DND-41 (cell line): ENCODE measurements around the gene GALNT18.

Experiments
- ATAC-seq: fragments of 200-7000 bp; cut with Tn5 transposase; 3 replicates; pipeline ENCODE4 v1.9.1; 2021; ENCODE audit warnings: low read depth; ENCODE audit not compliant: insufficient read depth
- DNase-seq: peaks from one replicate; pipeline ENCODE4 v3.0.0-alpha.2; 2020
- H2AFZ ChIP-seq: 2 replicates; pipeline ENCODE4 v1.6.0; 2012; ENCODE audit warnings: low read depth, low read length
- H3K27ac ChIP-seq: 2 replicates; pipeline ENCODE4 v1.5.1; 2012; ENCODE audit warnings: low read length, inconsistent platforms
- H3K27me3 ChIP-seq: fragments of 200-600 bp; sonication (generic); 2 replicates; pipeline ENCODE4 v1.6.0; 2012; ENCODE audit warnings: low read length, mild to moderate bottlenecking, inconsistent platforms; ENCODE audit not compliant: insufficient read depth, poor library complexity
- H3K36me3 ChIP-seq: 2 replicates; pipeline ENCODE4 v1.5.1; 2012; ENCODE audit warnings: low read length, inconsistent platforms; ENCODE audit not compliant: insufficient read depth
- H3K4me1 ChIP-seq: 2 replicates; pipeline ENCODE4 v1.5.1; 2012; ENCODE audit warnings: mild to moderate bottlenecking, low read length; ENCODE audit not compliant: insufficient read depth
- H3K4me2 ChIP-seq: 2 replicates; pipeline ENCODE4 v1.6.0; 2012; ENCODE audit warnings: mild to moderate bottlenecking, moderate library complexity, low read length, inconsistent platforms; ENCODE audit not compliant: insufficient read depth
- H3K4me3 ChIP-seq, 2 experiments: fragments of 200-600 bp in 1 of 2; shearing (Covaris generic) in 1 of 2; 2 replicates each; pipeline ENCODE4 v1.5.1; 2012 to 2016; ENCODE audit warnings: inconsistent platforms in 2 of 2, low read length in 2 of 2, mild to moderate bottlenecking in 2 of 2, low read depth in 1 of 2, moderate library complexity in 1 of 2
- H3K79me2 ChIP-seq: 2 replicates; pipeline ENCODE4 v1.6.0; 2012; ENCODE audit warnings: low read length, inconsistent platforms; ENCODE audit not compliant: insufficient read depth
- H3K9ac ChIP-seq: 2 replicates; pipeline ENCODE4 v1.6.0; 2012; ENCODE audit warnings: low read depth, mild to moderate bottlenecking, inconsistent platforms, low read length, moderate library complexity
- H3K9me3 ChIP-seq: 2 replicates; pipeline ENCODE4 v1.5.1; 2012; ENCODE audit warnings: low read length, moderate library complexity, mild to moderate bottlenecking, inconsistent platforms; ENCODE audit not compliant: insufficient read depth, severe bottlenecking
- H4K20me1 ChIP-seq: 2 replicates; pipeline ENCODE4 v1.6.0; 2012; ENCODE audit warnings: low read length; ENCODE audit not compliant: insufficient read depth
- CTCF ChIP-seq: IDR thresholded peaks from 2 replicates; pipeline ENCODE4 v1.5.1; 2012; ENCODE audit warnings: borderline replicate concordance, low read length, moderate library complexity, mild to moderate bottlenecking; ENCODE audit not compliant: poor library complexity, severe bottlenecking; ENCODE audit errors: extremely low read depth
- EZH2 ChIP-seq: IDR thresholded peaks from 3 replicates; pipeline ENCODE4 v1.6.1; 2012; ENCODE audit warnings: borderline replicate concordance, low read depth, mild to moderate bottlenecking, moderate library complexity, low read length, inconsistent platforms; ENCODE audit not compliant: severe bottlenecking

GALNT18 gene

GRCh38 chr11:11569936-11570491 is 51.8 kb downstream of the GALNT18 start:
- no peak for DNase-seq
- no peak for TF ChIP-seq CTCF
- TF ChIP-seq EZH2: no peak
- H3K79me2 ChIP-seq: no peaks in the 10 kb centered on the region
- H3K9ac ChIP-seq: no peak overlapping the region
- H4K20me1 ChIP-seq: no peaks in the 10 kb centered on the region
- H2AFZ ChIP-seq: no peak overlapping the region
- no peak for ATAC-seq
- peaks cover 2% of the 10 kb centered on the region for H3K27me3 ChIP-seq
- H3K36me3 ChIP-seq: no peaks in the 10 kb centered on the region
- no peaks in the 10 kb centered on the region for H3K4me1 ChIP-seq
- H3K4me2 ChIP-seq: no peak overlapping the region
- no peak overlapping the region for H3K27ac ChIP-seq
- H3K9me3 ChIP-seq: no peaks in the 10 kb centered on the region
- H3K4me3 ChIP-seq: no peak overlapping the region

GRCh38 chr11:11568651-11569229 is 53.1 kb downstream of the GALNT18 start:
- no peak overlapping the region for H3K4me2 ChIP-seq

GRCh38 chr11:11567936-11568650 is 53.7 kb downstream of the GALNT18 start:
- no peak for ATAC-seq

More at GRCh38 chr11:11568651-11569229, 53.1 kb downstream of the GALNT18 start:
- no peak overlapping the region for H2AFZ ChIP-seq
- no peaks in the 10 kb centered on the region for H3K4me1 ChIP-seq
- TF ChIP-seq CTCF: no peak
- TF ChIP-seq EZH2: no peak
- no peaks in the 10 kb centered on the region for H4K20me1 ChIP-seq
- H3K27me3 ChIP-seq: peaks cover 4% of the 10 kb centered on the region
- DNase-seq: no peak
- no peaks in the 10 kb centered on the region for H3K79me2 ChIP-seq
- ATAC-seq: no peak
- H3K4me3 ChIP-seq: no peak overlapping the region
- no peak overlapping the region for H3K9ac ChIP-seq
- no peaks in the 10 kb centered on the region for H3K36me3 ChIP-seq
- H3K27ac ChIP-seq: no peak overlapping the region
- H3K9me3 ChIP-seq: no peaks in the 10 kb centered on the region

More at GRCh38 chr11:11567936-11568650, 53.7 kb downstream of the GALNT18 start:
- Histone ChIP-seq H3K4me3 (no peak overlapping the region), H3K9me3 (no peaks in the 10 kb centered on the region), H3K27ac (no peak overlapping the region), H3K9ac (no peak overlapping the region), H3K79me2 (no peaks in the 10 kb centered on the region), H2AFZ (no peak overlapping the region), H4K20me1 (no peaks in the 10 kb centered on the region), H3K4me1 (no peaks in the 10 kb centered on the region), H3K36me3 (no peaks in the 10 kb centered on the region), H3K27me3 (peaks cover 4% of the 10 kb centered on the region), H3K4me2 (no peak overlapping the region)
- TF ChIP-seq EZH2 (no peak), CTCF (no peak)
- DNase-seq: no peak
